Midbrain (tissue), 1 donor: ENCODE results near the gene ZNF578.
"Not testable (repeated sequence)": the region's sequence is repeated elsewhere in the genome, so short reads cannot be mapped to it uniquely, and the experiment has no call there.

Experiments used
- DNase-seq: peaks from one replicate; lab custom pipeline; 2025; lab: John Stamatoyannopoulos, UW

ZNF578 gene

GRCh38 chr19:52516191-52516590 lies 62.8 kb downstream of the ZNF578 start:
- DNase-seq, result no peak

- DNase-seq, result no peak
Observed at GRCh38 chr19:52518646-52519045, 65.3 kb downstream of the ZNF578 start.

GRCh38 chr19:52519175-52519574 lies 65.8 kb downstream of the ZNF578 start:
- DNase-seq, result not testable (repeated sequence)

- DNase-seq, result no peak
Observed at GRCh38 chr19:52520013-52520412, 66.7 kb downstream of the ZNF578 start.

- no peak for DNase-seq
Observed at GRCh38 chr19:52522551-52522950, 69.2 kb downstream of the ZNF578 start.

GRCh38 chr19:52524086-52524485 lies 70.7 kb downstream of the ZNF578 start:
- no peak for DNase-seq

- DNase-seq, result peak; percentile 87
Observed at GRCh38 chr19:52527134-52527955, 74.0 kb downstream of the ZNF578 start, which contains the start of gene ZNF808. Gene ZNF808, plus strand, starts transcription at chr19:52527668. Its CDS starts 15,617 bp downstream, at chr19:52543285.

GRCh38 chr19:52527956-52528351 lies 74.6 kb downstream of the ZNF578 start:
- DNase-seq, result peak; percentile 1

- no peak for DNase-seq
Observed at GRCh38 chr19:52532480-52532879, 79.1 kb downstream of the ZNF578 start.

GRCh38 chr19:52533901-52534300 lies 80.5 kb downstream of the ZNF578 start:
- DNase-seq, result no peak

GRCh38 chr19:52535385-52535770 lies 82.0 kb downstream of the ZNF578 start:
- not testable (repeated sequence) for DNase-seq

GRCh38 chr19:52535771-52536447 lies 82.6 kb downstream of the ZNF578 start:
- peak; percentile 18 for DNase-seq

GRCh38 chr19:52536448-52536800 lies 83.1 kb downstream of the ZNF578 start:
- no peak for DNase-seq

- DNase-seq, result not testable (repeated sequence)
Observed at GRCh38 chr19:52538815-52539214, 85.5 kb downstream of the ZNF578 start.

GRCh38 chr19:52541176-52541575 lies 87.8 kb downstream of the ZNF578 start:
- DNase-seq, result not testable (repeated sequence)

- DNase-seq, result no peak
Observed at GRCh38 chr19:52541608-52542007, 88.3 kb downstream of the ZNF578 start.

GRCh38 chr19:52542541-52542940 lies 89.2 kb downstream of the ZNF578 start:
- not testable (repeated sequence) for DNase-seq

- DNase-seq, result no peak
Observed at GRCh38 chr19:52542984-52543664, 89.8 kb downstream of the ZNF578 start.

- no peak for DNase-seq
Observed at GRCh38 chr19:52554216-52554971, 101.0 kb downstream of the ZNF578 start.

- no peak for DNase-seq
Observed at GRCh38 chr19:52557231-52557995, 104.1 kb downstream of the ZNF578 start.
